ENCODE data around the gene OR1N1. TPM values are rescaled to one million over a fixed set of nuclear protein-coding genes. Genes with fewer than 3 reads are reported as not detected.

OR1N1 gene
- total RNA-seq, 4 donors from 2014 or later, result not detected

Other genes starting within 250 kb of the OR1N1 start
- 10 to 100 TPM; 16.0 to 36.8 (median 20.1) TPM for gene PTGS1, start 156.3 kb downstream of the OR1N1 start, total RNA-seq
- gene OR1J1, start 49.4 kb downstream of the OR1N1 start, total RNA-seq, result not detected
- not detected for gene OR1J2, start 16.5 kb downstream of the OR1N1 start, total RNA-seq
- not detected for gene OR1J4, start 8.2 kb downstream of the OR1N1 start, total RNA-seq
- gene OR1N2, start 25.8 kb upstream of the OR1N1 start, total RNA-seq, result under 1 TPM in 1 of 4 donors, not detected in 3; 0.48 TPM
- gene OR1L8, start 56.1 kb upstream of the OR1N1 start, total RNA-seq, result not detected
- gene OR1Q1, start 87.4 kb upstream of the OR1N1 start, total RNA-seq, result not detected
- not detected for gene OR1B1, start 130.3 kb upstream of the OR1N1 start, total RNA-seq
- not detected for gene OR1L1, start 134.4 kb upstream of the OR1N1 start, total RNA-seq
- gene OR1L3, start 147.8 kb upstream of the OR1N1 start, total RNA-seq, result not detected
- gene OR1L4, start 196.7 kb upstream of the OR1N1 start, total RNA-seq, result not detected
- gene OR1L6, start 215.0 kb upstream of the OR1N1 start, total RNA-seq, result not detected